K562 (cell line): Measurements from ENCODE around the gene TXNRD2. TPM values are rescaled to one million over a fixed set of nuclear protein-coding genes. Genes with fewer than 3 reads are reported as not detected.

Experiments
- ATF1 ChIP-seq, 2 experiments: fragments of 450-650 bp in 1 of 2; IDR thresholded peaks; 2 replicates each; pipeline ENCODE4 v1.6.1; 2016; ENCODE audit warnings: missing compliant biosample characterization in 1 of 2, missing genetic modification characterization in 1 of 2
- BHLHE40 ChIP-seq: IDR thresholded peaks from 2 replicates; pipeline ENCODE4 v1.6.1; 2011; ENCODE audit warnings: low read length, improper control_type of control experiment
- EHMT2 ChIP-seq: fragments of 450-650 bp; IDR thresholded peaks from 2 replicates; pipeline ENCODE4 v1.6.1; 2018; ENCODE audit warnings: antibody characterized with exemption
- FOXO4 ChIP-seq: fragments of 450-650 bp; formaldehyde crosslinking; IDR thresholded peaks from 2 replicates; pipeline ENCODE4 v1.4.0; 2020; ENCODE audit warnings: mild to moderate bottlenecking, moderate library complexity
- IFI16 ChIP-seq: fragments of 250-450 bp; sonication (Bioruptor Pico); IDR thresholded peaks from 2 replicates; pipeline ENCODE4 v2.1.2; 2022; ENCODE audit warnings: mild to moderate bottlenecking, inconsistent platforms
- MAZ ChIP-seq, 2 experiments: fragments of 450-650 bp in 1 of 2; sonication (generic) in 1 of 2; formaldehyde crosslinking; IDR thresholded peaks in 1 of 2; conservative IDR thresholded peaks in 1 of 2; 2 replicates each; pipeline versions ENCODE4 v1.4.0 to v1.5.0; 2020; ENCODE audit warnings: mild to moderate bottlenecking in 1 of 2, missing genetic modification reagents in 1 of 2
- MYNN ChIP-seq, 2 experiments: sonication (generic); formaldehyde crosslinking in 1 of 2; IDR thresholded peaks; 2 replicates each; pipeline versions ENCODE4 v1.5.0 to v1.6.1; 2016 to 2020; ENCODE audit warnings: antibody characterized with exemption in 1 of 2, missing genetic modification reagents in 1 of 2
- PML ChIP-seq: IDR thresholded peaks from 2 replicates; pipeline ENCODE4 v1.6.1; 2012; ENCODE audit warnings: low read length, inconsistent platforms
- POLR2A ChIP-seq: fragments of 450-650 bp; conservative IDR thresholded peaks from 2 replicates; pipeline ENCODE4 v1.6.1; 2016
- POLR2AphosphoS2 ChIP-seq: IDR thresholded peaks from 2 replicates; pipeline ENCODE4 v1.6.1; 2012; ENCODE audit warnings: low read length, improper control_type of control experiment
- POLR2B ChIP-seq: fragments of 450-650 bp; IDR thresholded peaks from 2 replicates; pipeline ENCODE4 v1.6.1; 2018; ENCODE audit warnings: low read depth; ENCODE audit not compliant: partially characterized antibody
- PRMT5 ChIP-seq: sonication (generic); formaldehyde crosslinking; IDR thresholded peaks from 2 replicates; pipeline ENCODE4 v1.5.0; 2020; ENCODE audit warnings: missing genetic modification reagents
- SUPT5H ChIP-seq: fragments of 450-650 bp; IDR thresholded peaks from 2 replicates; pipeline ENCODE4 v1.6.1; 2016
- TCF7L2 ChIP-seq: fragments of 150-350 bp; IDR thresholded peaks from 2 replicates; pipeline ENCODE4 v1.6.1; 2016; ENCODE audit warnings: low read depth, mild to moderate bottlenecking, low read length, moderate library complexity
- XRCC3 ChIP-seq: fragments of 450-650 bp; IDR thresholded peaks from 2 replicates; pipeline ENCODE4 v1.6.1; 2017; ENCODE audit warnings: mild to moderate bottlenecking, moderate library complexity
- YBX1 ChIP-seq: fragments of 450-650 bp; IDR thresholded peaks from 2 replicates; pipeline ENCODE4 v1.7.1; 2016; ENCODE audit warnings: mild to moderate bottlenecking
- ZNF146 ChIP-seq: IDR thresholded peaks from one replicate; pipeline ENCODE4 v1.6.1; 2018; ENCODE audit warnings: missing compliant biosample characterization; ENCODE audit not compliant: unreplicated experiment
- polyA plus RNA-seq, 8 experiments: library from polyadenylated mRNA; depleted of rRNA in 4 of 8; stranded (reverse) in 5 of 8; unstranded in 3 of 8; fragments of >200 nt; fragmentation: Nextera tagmentation in 2 of 8; fragmentation: Illumina TruSeq in 1 of 8; extraction: Ambion mirVana in 2 of 8; extraction: Trizol in 1 of 8; gene quantifications; 2 replicates each; pipeline versions ENCODE4 v1.2.1 to v1.2.3, GENCODE V29; 2011 to 2014; ENCODE audit warnings: inconsistent platforms in 1 of 8, missing spikeins in 1 of 8
- total RNA-seq, 7 experiments: library from RNA; depleted of rRNA in 6 of 7; stranded (reverse); fragments of >200 nt in 6 of 7; fragmentation: Illumina TruSeq in 2 of 7; extraction: Trizol in 2 of 7; gene quantifications; 2 replicates each; pipeline versions ENCODE4 v1.2.1 to v1.2.3, GENCODE V29; 2011 to 2021; ENCODE audit warnings: low replicate concordance in 1 of 7
- TF ChIP-seq, protein P1 (sequence below), 2 experiments: fragments of 450-650 bp; IDR thresholded peaks; 2 replicates each; pipeline ENCODE4 v1.6.1; 2016
- TF ChIP-seq, protein P2 (sequence below): fragments of 450-650 bp; conservative IDR thresholded peaks from 2 replicates; pipeline ENCODE4 v1.6.1; 2016; ENCODE audit warnings: missing genetic modification characterization, low read depth, mild to moderate bottlenecking, control low read depth, missing compliant biosample characterization
- TF ChIP-seq, protein P3 (sequence below), 2 experiments: fragments of 150-350 bp in 1 of 2; IDR thresholded peaks; 2 replicates each; pipeline ENCODE4 v1.6.1; 2012 to 2016; ENCODE audit warnings: low read depth in 2 of 2, low read length in 2 of 2, mild to moderate bottlenecking in 1 of 2, moderate library complexity in 1 of 2

TXNRD2 gene
- total and polyA plus RNA-seq, 9 of the 15 experiments (the other 6 are each of a cell fraction or from before 2014, with no cell fraction given), result 3.3 to 80.2 (median 49.4) TPM

GRCh38 chr22:19963863-19964642 is 22.4 kb upstream of the TXNRD2 start (continued):
- TF ChIP-seq SUPT5H (peak; percentile 33), MAZ (CRISPR knock-in tag; conservative IDR thresholded peaks at IDR 0.05 in 1 of 2, IDR thresholded peaks at IDR 0.05 in 1 of 2) (peak in 1 of 2 experiments; percentile 24; a peak in 1 of 4 replicates), POLR2A (peak; percentile 13; the same call in 1 of the 2 replicates), IFI16 (0 out of 2 replicates have a peak, but pooled peaks have one; percentile 31), XRCC3 (no peak), PRMT5 (CRISPR knock-in tag) (0 out of 2 replicates have a peak, but pooled peaks have one; percentile 41), EHMT2 (no peak), BHLHE40 (peak; percentile 17; the same call in 1 of the 2 replicates), TCF7L2 (0 out of 2 replicates have a peak, but pooled peaks have one; percentile 30), YBX1 (no peak), MYNN (IDR thresholded peaks at IDR 0.05) (0 out of 2 replicates have a peak, but pooled peaks have one; percentile 39), MYNN (CRISPR knock-in tag; IDR thresholded peaks at IDR 0.05) (no peak), FOXO4 (CRISPR knock-in tag) (no peak), POLR2AphosphoS2 (0 out of 2 replicates have a peak, but pooled peaks have one; percentile 35), ZNF146 (CRISPR knock-in tag) (peak; percentile 2), PML (no peak; the same call in none of the 2 replicates), POLR2B (peak; percentile 20), ATF1 (CRISPR knock-in tag; IDR thresholded peaks at IDR 0.05) (0 out of 2 replicates have a peak, but pooled peaks have one; percentile 37), ATF1 (tag; IDR thresholded peaks at IDR 0.05) (no peak)
- TF ChIP-seq, protein P1, sequence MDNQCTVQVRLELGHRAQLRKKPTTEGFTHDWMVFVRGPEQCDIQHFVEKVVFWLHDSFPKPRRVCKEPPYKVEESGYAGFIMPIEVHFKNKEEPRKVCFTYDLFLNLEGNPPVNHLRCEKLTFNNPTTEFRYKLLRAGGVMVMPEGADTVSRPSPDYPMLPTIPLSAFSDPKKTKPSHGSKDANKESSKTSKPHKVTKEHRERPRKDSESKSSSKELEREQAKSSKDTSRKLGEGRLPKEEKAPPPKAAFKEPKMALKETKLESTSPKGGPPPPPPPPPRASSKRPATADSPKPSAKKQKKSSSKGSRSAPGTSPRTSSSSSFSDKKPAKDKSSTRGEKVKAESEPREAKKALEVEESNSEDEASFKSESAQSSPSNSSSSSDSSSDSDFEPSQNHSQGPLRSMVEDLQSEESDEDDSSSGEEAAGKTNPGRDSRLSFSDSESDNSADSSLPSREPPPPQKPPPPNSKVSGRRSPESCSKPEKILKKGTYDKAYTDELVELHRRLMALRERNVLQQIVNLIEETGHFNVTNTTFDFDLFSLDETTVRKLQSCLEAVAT (IDR thresholded peaks at IDR 0.05), result no peak
- TF ChIP-seq, protein P2, sequence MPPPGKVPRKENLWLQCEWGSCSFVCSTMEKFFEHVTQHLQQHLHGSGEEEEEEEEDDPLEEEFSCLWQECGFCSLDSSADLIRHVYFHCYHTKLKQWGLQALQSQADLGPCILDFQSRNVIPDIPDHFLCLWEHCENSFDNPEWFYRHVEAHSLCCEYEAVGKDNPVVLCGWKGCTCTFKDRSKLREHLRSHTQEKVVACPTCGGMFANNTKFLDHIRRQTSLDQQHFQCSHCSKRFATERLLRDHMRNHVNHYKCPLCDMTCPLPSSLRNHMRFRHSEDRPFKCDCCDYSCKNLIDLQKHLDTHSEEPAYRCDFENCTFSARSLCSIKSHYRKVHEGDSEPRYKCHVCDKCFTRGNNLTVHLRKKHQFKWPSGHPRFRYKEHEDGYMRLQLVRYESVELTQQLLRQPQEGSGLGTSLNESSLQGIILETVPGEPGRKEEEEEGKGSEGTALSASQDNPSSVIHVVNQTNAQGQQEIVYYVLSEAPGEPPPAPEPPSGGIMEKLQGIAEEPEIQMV (tag), result no peak
- TF ChIP-seq, protein P3, sequence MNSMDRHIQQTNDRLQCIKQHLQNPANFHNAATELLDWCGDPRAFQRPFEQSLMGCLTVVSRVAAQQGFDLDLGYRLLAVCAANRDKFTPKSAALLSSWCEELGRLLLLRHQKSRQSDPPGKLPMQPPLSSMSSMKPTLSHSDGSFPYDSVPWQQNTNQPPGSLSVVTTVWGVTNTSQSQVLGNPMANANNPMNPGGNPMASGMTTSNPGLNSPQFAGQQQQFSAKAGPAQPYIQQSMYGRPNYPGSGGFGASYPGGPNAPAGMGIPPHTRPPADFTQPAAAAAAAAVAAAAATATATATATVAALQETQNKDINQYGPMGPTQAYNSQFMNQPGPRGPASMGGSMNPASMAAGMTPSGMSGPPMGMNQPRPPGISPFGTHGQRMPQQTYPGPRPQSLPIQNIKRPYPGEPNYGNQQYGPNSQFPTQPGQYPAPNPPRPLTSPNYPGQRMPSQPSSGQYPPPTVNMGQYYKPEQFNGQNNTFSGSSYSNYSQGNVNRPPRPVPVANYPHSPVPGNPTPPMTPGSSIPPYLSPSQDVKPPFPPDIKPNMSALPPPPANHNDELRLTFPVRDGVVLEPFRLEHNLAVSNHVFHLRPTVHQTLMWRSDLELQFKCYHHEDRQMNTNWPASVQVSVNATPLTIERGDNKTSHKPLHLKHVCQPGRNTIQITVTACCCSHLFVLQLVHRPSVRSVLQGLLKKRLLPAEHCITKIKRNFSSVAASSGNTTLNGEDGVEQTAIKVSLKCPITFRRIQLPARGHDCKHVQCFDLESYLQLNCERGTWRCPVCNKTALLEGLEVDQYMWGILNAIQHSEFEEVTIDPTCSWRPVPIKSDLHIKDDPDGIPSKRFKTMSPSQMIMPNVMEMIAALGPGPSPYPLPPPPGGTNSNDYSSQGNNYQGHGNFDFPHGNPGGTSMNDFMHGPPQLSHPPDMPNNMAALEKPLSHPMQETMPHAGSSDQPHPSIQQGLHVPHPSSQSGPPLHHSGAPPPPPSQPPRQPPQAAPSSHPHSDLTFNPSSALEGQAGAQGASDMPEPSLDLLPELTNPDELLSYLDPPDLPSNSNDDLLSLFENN (IDR thresholded peaks at IDR 0.05; ENCODE audit: low read depth in 2 of 2, low read length in 2 of 2), result no peak
